ENCODE data around the gene FGD3.

The FGD3 gene

GRCh38 chr9:92962303-92962649 lies 15.0 kb downstream of the FGD3 start:
- Histone ChIP-seq H3K4ac (ENCODE audit: low read depth, low read length) (no peak overlapping the region), H3K23ac (ENCODE audit: low read length) (no peak overlapping the region), H3K9ac (ENCODE audit: low read length) (no peak overlapping the region), H2BK15ac (replicated peaks; ENCODE audit: low read depth) (no peak overlapping the region), H3K79me1 (ENCODE audit: low read length) (no peaks in the 10 kb centered on the region), H3K36me3 (ENCODE audit: control insufficient read depth, insufficient read depth, low read length) (no peaks in the 10 kb centered on the region), H3K27me3 (ENCODE audit: insufficient read depth, low read length, poor library complexity) (no peaks in the 10 kb centered on the region), H3K4me3 (ENCODE audit: low read length) (no peak overlapping the region), H4K8ac (ENCODE audit: low read depth, low read length) (no peak overlapping the region), H4K5ac (ENCODE audit: low read length) (no peak overlapping the region), H3K27ac (ENCODE audit: low read depth, low read length) (no peak overlapping the region), H3K4me1 (ENCODE audit: control insufficient read depth, low read depth, low read length) (no peaks in the 10 kb centered on the region), H3K56ac (ENCODE audit: low read length) (no peak overlapping the region), H3K18ac (ENCODE audit: low read length) (no peak overlapping the region), H2BK5ac (ENCODE audit: low read length) (no peak overlapping the region), H2AK5ac (ENCODE audit: low read length) (no peak overlapping the region), H3K4me2 (ENCODE audit: low read length) (no peak overlapping the region), H2BK120ac (ENCODE audit: low read depth, low read length) (no peak overlapping the region), H3K79me2 (ENCODE audit: control insufficient read depth, insufficient read depth, low read length) (no peaks in the 10 kb centered on the region)
- no peak for DNase-seq
- WGBS (ENCODE audit: extremely low coverage, insufficient coverage, low lambda C conversion rate), result no CpG with 5 or more reads among the region's 2 CpGs

GRCh38 chr9:92962846-92963245 lies 15.5 kb downstream of the FGD3 start:
- Histone ChIP-seq H3K79me2 (ENCODE audit: control insufficient read depth, insufficient read depth, low read length) (no peaks in the 10 kb centered on the region), H2BK5ac (ENCODE audit: low read length) (no peak overlapping the region), H4K5ac (ENCODE audit: low read length) (no peak overlapping the region), H3K36me3 (ENCODE audit: control insufficient read depth, insufficient read depth, low read length) (no peaks in the 10 kb centered on the region), H4K8ac (ENCODE audit: low read depth, low read length) (no peak overlapping the region), H2BK15ac (replicated peaks; ENCODE audit: low read depth) (no peak overlapping the region), H3K9ac (ENCODE audit: low read length) (no peak overlapping the region), H3K27ac (ENCODE audit: low read depth, low read length) (no peak overlapping the region), H3K4me3 (ENCODE audit: low read length) (no peak overlapping the region), H3K4me1 (ENCODE audit: control insufficient read depth, low read depth, low read length) (no peaks in the 10 kb centered on the region), H2AK5ac (ENCODE audit: low read length) (no peak overlapping the region), H3K79me1 (ENCODE audit: low read length) (no peaks in the 10 kb centered on the region), H3K4ac (ENCODE audit: low read depth, low read length) (no peak overlapping the region), H3K23ac (ENCODE audit: low read length) (no peak overlapping the region), H3K56ac (ENCODE audit: low read length) (no peak overlapping the region), H3K18ac (ENCODE audit: low read length) (no peak overlapping the region), H3K4me2 (ENCODE audit: low read length) (no peak overlapping the region), H3K27me3 (ENCODE audit: insufficient read depth, low read length, poor library complexity) (no peaks in the 10 kb centered on the region), H2BK120ac (ENCODE audit: low read depth, low read length) (no peak overlapping the region)
- DNase-seq, result no peak
- no CpG with 5 or more reads among the region's 7 CpGs for WGBS (ENCODE audit: extremely low coverage, insufficient coverage, low lambda C conversion rate)

GRCh38 chr9:92963831-92964606 lies 16.7 kb downstream of the FGD3 start:
- H3K4me2 ChIP-seq (ENCODE audit: low read length), result no peak overlapping the region
- H2BK5ac ChIP-seq (ENCODE audit: low read length), result no peak overlapping the region
- no peak overlapping the region for H3K23ac ChIP-seq (ENCODE audit: low read length)
- no peaks in the 10 kb centered on the region for H3K79me2 ChIP-seq (ENCODE audit: control insufficient read depth, insufficient read depth, low read length)
- H3K4ac ChIP-seq (ENCODE audit: low read depth, low read length), result no peak overlapping the region
- no peak overlapping the region for H3K9ac ChIP-seq (ENCODE audit: low read length)
- no peak overlapping the region for H4K8ac ChIP-seq (ENCODE audit: low read depth, low read length)
- no peaks in the 10 kb centered on the region for H3K27me3 ChIP-seq (ENCODE audit: insufficient read depth, low read length, poor library complexity)
- no peak for DNase-seq
- H3K27ac ChIP-seq (ENCODE audit: low read depth, low read length), result no peak overlapping the region
- WGBS (ENCODE audit: extremely low coverage, insufficient coverage, low lambda C conversion rate), result no CpG with 5 or more reads among the region's 16 CpGs
- H3K79me1 ChIP-seq (ENCODE audit: low read length), result no peaks in the 10 kb centered on the region
- peak overlapping the region; percentile 56 for H3K56ac ChIP-seq (ENCODE audit: low read length)
- H3K18ac ChIP-seq (ENCODE audit: low read length), result no peak overlapping the region
- no peak overlapping the region for H3K4me3 ChIP-seq (ENCODE audit: low read length)
- H2BK15ac ChIP-seq (replicated peaks; ENCODE audit: low read depth), result no peak overlapping the region
- no peaks in the 10 kb centered on the region for H3K4me1 ChIP-seq (ENCODE audit: control insufficient read depth, low read depth, low read length)
- H3K36me3 ChIP-seq (ENCODE audit: control insufficient read depth, insufficient read depth, low read length), result no peaks in the 10 kb centered on the region
- H2BK120ac ChIP-seq (ENCODE audit: low read depth, low read length), result no peak overlapping the region
- H4K5ac ChIP-seq (ENCODE audit: low read length), result no peak overlapping the region
- no peak overlapping the region for H2AK5ac ChIP-seq (ENCODE audit: low read length)

- H3K9ac ChIP-seq (ENCODE audit: low read length), result no peak overlapping the region
- H3K36me3 ChIP-seq (ENCODE audit: control insufficient read depth, insufficient read depth, low read length), result no peaks in the 10 kb centered on the region
- no peak overlapping the region for H3K4me3 ChIP-seq (ENCODE audit: low read length)
- no peak overlapping the region for H4K8ac ChIP-seq (ENCODE audit: low read depth, low read length)
- no peaks in the 10 kb centered on the region for H3K4me1 ChIP-seq (ENCODE audit: control insufficient read depth, low read depth, low read length)
- H2BK120ac ChIP-seq (ENCODE audit: low read depth, low read length), result no peak overlapping the region
- no peaks in the 10 kb centered on the region for H3K79me2 ChIP-seq (ENCODE audit: control insufficient read depth, insufficient read depth, low read length)
- H3K27ac ChIP-seq (ENCODE audit: low read depth, low read length), result no peak overlapping the region
- DNase-seq, result no peak
- no peak overlapping the region for H2AK5ac ChIP-seq (ENCODE audit: low read length)
- no peak overlapping the region for H2BK15ac ChIP-seq (replicated peaks; ENCODE audit: low read depth)
- no peak overlapping the region for H4K5ac ChIP-seq (ENCODE audit: low read length)
- no peak overlapping the region for H3K23ac ChIP-seq (ENCODE audit: low read length)
- H2BK5ac ChIP-seq (ENCODE audit: low read length), result no peak overlapping the region
- no peak overlapping the region for H3K4ac ChIP-seq (ENCODE audit: low read depth, low read length)
- no peak overlapping the region for H3K56ac ChIP-seq (ENCODE audit: low read length)
- no CpG with 5 or more reads among the region's 17 CpGs for WGBS (ENCODE audit: extremely low coverage, insufficient coverage, low lambda C conversion rate)
- no peaks in the 10 kb centered on the region for H3K79me1 ChIP-seq (ENCODE audit: low read length)
- no peak overlapping the region for H3K4me2 ChIP-seq (ENCODE audit: low read length)
- H3K27me3 ChIP-seq (ENCODE audit: insufficient read depth, low read length, poor library complexity), result no peaks in the 10 kb centered on the region
- no peak overlapping the region for H3K18ac ChIP-seq (ENCODE audit: low read length)
These were observed 17.3 kb downstream of the FGD3 start for GRCh38 chr9:92964607-92965060.

- Histone ChIP-seq H3K18ac (ENCODE audit: low read length) (no peak overlapping the region), H3K9ac (ENCODE audit: low read length) (no peak overlapping the region), H4K8ac (ENCODE audit: low read depth, low read length) (no peak overlapping the region), H3K56ac (ENCODE audit: low read length) (no peak overlapping the region), H2BK15ac (replicated peaks; ENCODE audit: low read depth) (no peak overlapping the region), H4K5ac (ENCODE audit: low read length) (no peak overlapping the region), H3K27ac (ENCODE audit: low read depth, low read length) (no peak overlapping the region), H3K27me3 (ENCODE audit: insufficient read depth, low read length, poor library complexity) (no peaks in the 10 kb centered on the region), H2AK5ac (ENCODE audit: low read length) (no peak overlapping the region), H3K4ac (ENCODE audit: low read depth, low read length) (no peak overlapping the region), H3K4me2 (ENCODE audit: low read length) (no peak overlapping the region), H3K79me2 (ENCODE audit: control insufficient read depth, insufficient read depth, low read length) (no peaks in the 10 kb centered on the region), H3K79me1 (ENCODE audit: low read length) (no peaks in the 10 kb centered on the region), H2BK120ac (ENCODE audit: low read depth, low read length) (no peak overlapping the region), H3K36me3 (ENCODE audit: control insufficient read depth, insufficient read depth, low read length) (no peaks in the 10 kb centered on the region), H2BK5ac (ENCODE audit: low read length) (no peak overlapping the region), H3K4me3 (ENCODE audit: low read length) (no peak overlapping the region), H3K23ac (ENCODE audit: low read length) (no peak overlapping the region), H3K4me1 (ENCODE audit: control insufficient read depth, low read depth, low read length) (no peaks in the 10 kb centered on the region)
- WGBS (ENCODE audit: extremely low coverage, insufficient coverage, low lambda C conversion rate), result no CpG with 5 or more reads among the region's 19 CpGs
- DNase-seq, result no peak
These were observed 17.9 kb downstream of the FGD3 start for GRCh38 chr9:92965061-92965758.

Measured in mesendoderm (in vitro differentiated cells).